Ovary (tissue), 3 donors: Measurements from ENCODE around the gene NEMF.
A peak's percentile ranks its signal among the peaks of the same experiment; 100 is the strongest.

Experiments used
- POLR2A ChIP-seq: fragments of 450-650 bp; IDR thresholded peaks from one replicate; pipeline ENCODE4 v1.6.1; 2017; ENCODE audit warnings: antibody characterized with exemption, mild to moderate bottlenecking, moderate library complexity
- TF ChIP-seq, protein P1 (sequence below), 3 donors: fragments of 450-650 bp in 2 of 3; fragments of 200-600 bp in 1 of 3; IDR thresholded peaks; one replicate each; pipeline versions ENCODE4 v1.5.1 to v1.8.0; 2016 to 2022; ENCODE audit warnings: antibody characterized with exemption in 3 of 3, mild to moderate bottlenecking in 1 of 3
- donor health status: DM: no; HTN: no; CAD: no.

DNA sequence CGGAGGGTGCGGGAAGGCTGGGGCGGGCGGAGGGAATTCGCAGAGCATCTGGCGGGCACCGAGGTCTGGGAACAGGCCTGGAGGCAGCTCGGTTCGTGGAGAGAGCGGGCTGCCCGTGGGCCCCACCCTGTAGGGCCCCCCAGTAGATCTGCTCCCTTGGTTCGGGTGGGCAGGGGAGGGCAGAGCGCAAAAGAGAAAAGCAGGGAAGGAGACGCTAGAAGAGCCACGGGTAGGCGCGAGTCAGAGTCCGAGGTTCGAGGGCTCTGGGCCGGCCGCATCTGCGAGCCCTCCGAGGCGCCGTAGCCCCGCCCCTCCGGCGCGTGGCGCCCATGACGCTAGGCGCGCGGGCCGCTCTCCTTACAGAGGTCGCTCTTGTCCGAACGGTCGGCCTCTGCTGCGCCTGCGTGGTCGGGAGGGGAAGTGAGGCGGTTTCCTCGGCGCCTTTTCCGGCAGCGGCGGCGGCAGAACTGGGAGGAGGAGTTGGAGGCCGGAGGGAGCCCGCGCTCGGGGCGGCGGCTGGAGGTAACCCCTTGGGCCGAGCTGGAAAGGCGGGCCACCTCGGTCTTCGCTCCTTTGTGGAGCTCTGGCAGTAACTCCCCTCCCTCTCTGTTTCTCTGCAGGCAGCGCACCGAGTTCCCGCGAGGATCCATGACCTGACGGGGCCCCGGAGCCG lies 40.2 kb upstream of the NEMF start, which contains the start of gene ARF6:
- TF ChIP-seq POLR2A, result peak; percentile 79
- TF ChIP-seq, protein P1, sequence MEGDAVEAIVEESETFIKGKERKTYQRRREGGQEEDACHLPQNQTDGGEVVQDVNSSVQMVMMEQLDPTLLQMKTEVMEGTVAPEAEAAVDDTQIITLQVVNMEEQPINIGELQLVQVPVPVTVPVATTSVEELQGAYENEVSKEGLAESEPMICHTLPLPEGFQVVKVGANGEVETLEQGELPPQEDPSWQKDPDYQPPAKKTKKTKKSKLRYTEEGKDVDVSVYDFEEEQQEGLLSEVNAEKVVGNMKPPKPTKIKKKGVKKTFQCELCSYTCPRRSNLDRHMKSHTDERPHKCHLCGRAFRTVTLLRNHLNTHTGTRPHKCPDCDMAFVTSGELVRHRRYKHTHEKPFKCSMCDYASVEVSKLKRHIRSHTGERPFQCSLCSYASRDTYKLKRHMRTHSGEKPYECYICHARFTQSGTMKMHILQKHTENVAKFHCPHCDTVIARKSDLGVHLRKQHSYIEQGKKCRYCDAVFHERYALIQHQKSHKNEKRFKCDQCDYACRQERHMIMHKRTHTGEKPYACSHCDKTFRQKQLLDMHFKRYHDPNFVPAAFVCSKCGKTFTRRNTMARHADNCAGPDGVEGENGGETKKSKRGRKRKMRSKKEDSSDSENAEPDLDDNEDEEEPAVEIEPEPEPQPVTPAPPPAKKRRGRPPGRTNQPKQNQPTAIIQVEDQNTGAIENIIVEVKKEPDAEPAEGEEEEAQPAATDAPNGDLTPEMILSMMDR (IDR thresholded peaks at IDR 0.05), result peak in 2 of 3 donors; percentile 9 to 30
